HepG2 (cell line): Measurements from ENCODE around the gene ZDHHC3. TPM values are rescaled to one million over a fixed set of nuclear protein-coding genes. Genes with fewer than 3 reads are reported as not detected.

ENCODE experiments used
- ATAC-seq: fragments of 200-7000 bp; cut with Tn5 transposase; 3 replicates; pipeline ENCODE4 v1.9.1; 2020; ENCODE audit warnings: mild to moderate bottlenecking, moderate library complexity
- BruUV-seq: library from RNA; stranded (reverse); fragments of 400-500 nt; replicated peaks from 2 replicates; lab custom pipeline; 2021; lab: Mats Ljungman, UMichigan
- CTCF ChIA-PET: fragments of 300-600 bp; formaldehyde crosslinking; extraction: SDS; loops from one replicate; lab custom pipeline; 2021; ENCODE audit warnings: low total read pairs, inconsistent platforms, low intra/inter-chr PET ratio; lab: Yijun Ruan, JAX
- POLR2A ChIA-PET: fragments of 350-600 bp; sonication (Branson Sonifier 250); formaldehyde crosslinking; loops from one replicate; lab custom pipeline; 2020; ENCODE audit warnings: antibody characterized with exemption, inconsistent platforms; lab: Yijun Ruan, JAX
- DNase-seq: peaks from one replicate; pipeline ENCODE4 v3.0.0-alpha.2; 2015; ENCODE audit warnings: low spot score
- FAIRE-seq: peaks from 3 replicates; lab custom pipeline; 2011; peaks lifted over from hg19 to GRCh38; lab: Jason Lieb, UNC
- H2AFZ ChIP-seq: one replicate; pipeline ENCODE4 v1.6.1; 2011; ENCODE audit warnings: low read length, inconsistent platforms
- H3K27ac ChIP-seq: fragments of 300-600 bp; 3 replicates; pipeline ENCODE4 v1.8.0; 2011; ENCODE audit warnings: mixed run types, mild to moderate bottlenecking, mixed read lengths, low read length, inconsistent platforms; ENCODE audit not compliant: insufficient read depth; ENCODE audit errors: extremely low read length
- H3K27me3 ChIP-seq, 2 experiments: fragments of 200-600 bp in 1 of 2; 2 replicates in 1 of 2; 3 replicates in 1 of 2; pipeline versions ENCODE4 v1.6.0 to v1.8.0; 2011; ENCODE audit warnings: low read length in 2 of 2, mild to moderate bottlenecking in 2 of 2, moderate library complexity in 2 of 2, inconsistent platforms in 1 of 2; ENCODE audit not compliant: insufficient read depth in 2 of 2, control insufficient read depth in 1 of 2
- H3K36me3 ChIP-seq, 2 experiments: fragments of 200-600 bp in 1 of 2; replicated peaks in 1 of 2; 2 replicates in 1 of 2; 3 replicates in 1 of 2; pipeline versions ENCODE4 v1.5.1 to v1.8.0; 2011; ENCODE audit warnings: low read length in 2 of 2, inconsistent platforms in 1 of 2; ENCODE audit not compliant: insufficient read depth in 2 of 2, control insufficient read depth in 1 of 2
- H3K4me1 ChIP-seq: 2 replicates; pipeline ENCODE4 v1.5.1; 2012; ENCODE audit warnings: low read length, inconsistent platforms; ENCODE audit not compliant: insufficient read depth
- H3K4me2 ChIP-seq: 2 replicates; pipeline ENCODE4 v1.6.0; 2011; ENCODE audit warnings: low read depth, low read length, inconsistent platforms
- H3K4me3 ChIP-seq, 3 experiments: fragments of 200-600 bp in 1 of 3; sonication (generic), shearing (Covaris generic) in 1 of 3; replicated peaks in 1 of 3; 2 replicates each; pipeline ENCODE4 v1.5.1; 2011 to 2016; ENCODE audit warnings: low read length in 3 of 3, inconsistent platforms in 2 of 3, low read depth in 2 of 3, mild to moderate bottlenecking in 2 of 3, control low read depth in 1 of 3, mixed read lengths in 1 of 3; ENCODE audit not compliant: insufficient read depth in 1 of 3
- H3K79me2 ChIP-seq: one replicate; pipeline ENCODE4 v1.6.1; 2011; ENCODE audit warnings: low read length, inconsistent platforms; ENCODE audit not compliant: insufficient read depth
- H3K9ac ChIP-seq: 2 replicates; pipeline ENCODE4 v1.6.0; 2011; ENCODE audit warnings: mild to moderate bottlenecking, low read depth, low read length, inconsistent platforms; ENCODE audit not compliant: insufficient read depth
- H3K9me3 ChIP-seq: 2 replicates; pipeline ENCODE4 v1.5.1; 2012; ENCODE audit warnings: mild to moderate bottlenecking, low read length
- H4K20me1 ChIP-seq: 2 replicates; pipeline ENCODE4 v1.6.0; 2011; ENCODE audit warnings: inconsistent platforms, mild to moderate bottlenecking, low read length, moderate library complexity; ENCODE audit not compliant: insufficient read depth
- HOXD1 ChIP-seq: sonication (generic); formaldehyde crosslinking; IDR thresholded peaks from 2 replicates; pipeline ENCODE4 v1.5.0; 2020; ENCODE audit warnings: missing genetic modification reagents
- PLSCR1 ChIP-seq: sonication (generic); formaldehyde crosslinking; IDR thresholded peaks from 2 replicates; pipeline ENCODE4 v1.5.0; 2020; ENCODE audit warnings: missing genetic modification reagents, mild to moderate bottlenecking, borderline replicate concordance
- TBL1XR1 ChIP-seq: fragments of 150-350 bp; IDR thresholded peaks from 2 replicates; pipeline ENCODE4 v1.6.1; 2014; ENCODE audit warnings: borderline replicate concordance, low read length; ENCODE audit not compliant: partially characterized antibody
- ZNF512B ChIP-seq: sonication (generic); formaldehyde crosslinking; IDR thresholded peaks from 2 replicates; pipeline ENCODE4 v1.5.1; 2020; ENCODE audit warnings: missing genetic modification reagents, mild to moderate bottlenecking, borderline replicate concordance
- WGBS: methylation state at CpG from one replicate; pipeline ENCODE4 v1.1.6; 2017; ENCODE audit warnings: low lambda C conversion rate; 5-methylcytosine and 5-hydroxymethylcytosine counted together
- in situ Hi-C: cut with HindIII; loops from 2 replicates; pipeline ENCODE4 v1.10.0; 2017; ENCODE audit warnings: low pct_unique_long_range_greater_than_20kb; ENCODE audit not compliant: extremely low pct_ligation_motif_present
- intact Hi-C: fragments of 100-400 bp; cut with micrococcal nuclease; formaldehyde crosslinking; loops from one replicate; pipeline ENCODE4 v1.10.0; 2022; ENCODE audit not compliant: unreplicated experiment
- polyA plus RNA-seq, 8 experiments: library from polyadenylated mRNA; depleted of rRNA in 3 of 8; stranded (reverse) in 7 of 8; unstranded in 1 of 8; fragments of >200 nt; fragmentation: Illumina TruSeq in 4 of 8; extraction: Trizol in 4 of 8; gene quantifications; 2 replicates each; pipeline versions ENCODE4 v1.2.1 to v1.2.3, GENCODE V29; 2011 to 2016; ENCODE audit warnings: low read depth in 4 of 8, missing spikeins in 1 of 8, mixed read lengths in 1 of 8; ENCODE audit not compliant: insufficient read depth in 1 of 8
- total RNA-seq, 5 experiments: library from RNA; depleted of rRNA; stranded (reverse); fragments of >200 nt; fragmentation: Illumina TruSeq; extraction: Trizol; gene quantifications; 2 replicates each; pipeline ENCODE4 v1.2.3, GENCODE V29; 2016; ENCODE audit warnings: low read depth in 1 of 5

Gene ZDHHC3
- total and polyA plus RNA-seq, 2 of the 13 experiments (the other 11 are each of a cell fraction or from before 2014, with no cell fraction given) = 44.1 to 65.7 TPM

DNA sequence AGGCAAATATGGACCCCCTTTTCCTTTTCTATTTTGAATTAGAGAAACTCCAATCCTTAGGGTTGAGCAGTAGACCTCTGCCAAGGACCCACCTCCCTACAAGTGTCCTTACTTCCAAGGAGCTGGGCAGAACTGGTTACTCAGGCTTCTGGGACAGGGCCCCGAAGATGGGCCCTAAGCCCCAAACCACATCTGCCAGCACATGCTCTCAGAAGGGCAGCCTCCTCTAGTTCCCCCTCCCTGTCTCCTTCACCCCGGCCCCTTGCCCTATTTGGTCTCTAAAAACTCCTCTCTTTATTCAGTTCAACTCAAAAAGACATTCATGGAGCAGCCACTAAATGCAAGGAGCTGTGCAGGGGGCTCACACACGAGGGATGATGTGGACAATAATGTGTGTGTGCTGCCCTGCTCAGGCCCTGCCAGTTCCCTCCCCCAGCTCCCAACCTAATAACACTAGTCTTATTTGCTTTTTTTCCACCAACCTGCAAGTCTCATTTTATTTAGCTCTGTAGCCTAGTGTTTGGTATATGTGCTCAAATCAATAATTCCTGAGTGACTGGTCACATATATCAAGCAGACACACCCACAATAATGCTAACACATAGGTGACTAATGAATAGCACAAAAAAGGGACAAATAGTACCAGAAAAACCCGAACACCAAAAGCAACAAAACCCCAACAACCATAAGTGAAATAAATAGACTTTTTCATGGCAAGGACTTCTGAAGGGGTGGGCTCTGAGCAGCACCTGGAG, 12.2 kb downstream of the ZDHHC3 start:
- Histone ChIP-seq H3K4me2 (no peak overlapping the region), H3K79me2 (peaks cover 35% of the 10 kb centered on the region), H3K4me1 (no peaks in the 10 kb centered on the region), H4K20me1 (no peaks in the 10 kb centered on the region), H3K4me3 (no peak overlapping the region), H3K9ac (no peak overlapping the region), H3K9me3 (no peaks in the 10 kb centered on the region), H3K36me3 (peaks cover 0 to 2% of the 10 kb centered on the region in 2 experiments; a peak in 2 of 5 replicates), H3K27me3 (no peaks in the 10 kb centered on the region), H3K27ac (no peak overlapping the region), H2AFZ (no peak overlapping the region)
- intact Hi-C loops (no loop called here), in situ Hi-C loops (no loop called here)
- no peak for FAIRE-seq
- DNase-seq = no peak
- no peak for TF ChIP-seq TBL1XR1
- TF ChIP-seq HOXD1 (CRISPR knock-in tag) = no peak
- TF ChIP-seq ZNF512B (CRISPR knock-in tag) = no peak
- TF ChIP-seq PLSCR1 (CRISPR knock-in tag) = no peak
- no peak for ATAC-seq
- BruUV-seq = no TSS peak
- 81% methylated on average over 4 of the region's 4 CpGs for WGBS
- CTCF ChIA-PET = no interaction called here
- POLR2A ChIA-PET = no interaction called here
